ENCODE data around the gene LMOD1. TPM values are rescaled to one million over a fixed set of nuclear protein-coding genes. Genes with fewer than 3 reads are reported as not detected.

Gene LMOD1
- polyA plus RNA-seq, 2 donors = 30.2 to 60.4 TPM

- 24% methylated on average over 33 of the region's 33 CpGs for WGBS, 2 donors
- Histone ChIP-seq H3K4me1 (ENCODE audit: control insufficient read depth in 2 of 2, insufficient read depth in 2 of 2, low read length in 1 of 2) (peaks cover 6 to 11% of the 10 kb centered on the region in 2 donors), H3K27ac (ENCODE audit: low read depth in 2 of 2, low read length in 1 of 2) (peak overlapping the region in 1 of 2 donors; percentile 22), H3K9me3 (ENCODE audit: control insufficient read depth in 2 of 2, insufficient read depth in 1 of 2, low read depth in 1 of 2, low read length in 1 of 2) (no peaks in the 10 kb centered on the region), H3K4me3 (ENCODE audit: low read depth in 1 of 2, low read length in 2 of 2) (peak overlapping the region; percentile 48 to 50), H3K27me3 (ENCODE audit: control insufficient read depth in 1 of 2, insufficient read depth in 2 of 2, low read length in 2 of 2) (no peaks in the 10 kb centered on the region), H3K36me3 (ENCODE audit: control insufficient read depth in 2 of 2, insufficient read depth in 2 of 2, low read length in 1 of 2) (no peaks in the 10 kb centered on the region)
These were observed 57.0 kb downstream of the LMOD1 start for GRCh38 chr1:201889090-201889968.

GRCh38 chr1:201888282-201889089, 57.9 kb downstream of the LMOD1 start, which contains the start of gene SHISA4:
Gene SHISA4 (plus strand): TSS chr1:201888898. CDS start chr1:201888995, 97 bp downstream.
- no peaks in the 10 kb centered on the region for H3K9me3 ChIP-seq (ENCODE audit: control insufficient read depth in 2 of 2, insufficient read depth in 1 of 2, low read depth in 1 of 2, low read length in 1 of 2)
- 5 to 10% methylated on average over 35 to 49 of the region's 49 CpGs for WGBS, 2 donors
- H3K4me1 ChIP-seq (ENCODE audit: control insufficient read depth in 2 of 2, insufficient read depth in 2 of 2, low read length in 1 of 2) = peaks cover 8 to 14% of the 10 kb centered on the region in 2 donors
- H3K36me3 ChIP-seq (ENCODE audit: control insufficient read depth in 2 of 2, insufficient read depth in 2 of 2, low read length in 1 of 2) = no peaks in the 10 kb centered on the region
- no peaks in the 10 kb centered on the region for H3K27me3 ChIP-seq (ENCODE audit: control insufficient read depth in 1 of 2, insufficient read depth in 2 of 2, low read length in 2 of 2)
- peak within 1 kb of the TSS; percentile 48 to 50 for H3K4me3 ChIP-seq (ENCODE audit: low read depth in 1 of 2, low read length in 2 of 2)
- peak within 1 kb of the TSS in 1 of 2 donors; percentile 22 for H3K27ac ChIP-seq (ENCODE audit: low read depth in 2 of 2, low read length in 1 of 2)

- Histone ChIP-seq H3K4me3 (ENCODE audit: low read depth in 1 of 2, low read length in 2 of 2) (no peak overlapping the region), H3K27me3 (ENCODE audit: control insufficient read depth in 1 of 2, insufficient read depth in 2 of 2, low read length in 2 of 2) (no peaks in the 10 kb centered on the region), H3K9me3 (ENCODE audit: control insufficient read depth in 2 of 2, insufficient read depth in 1 of 2, low read depth in 1 of 2, low read length in 1 of 2) (no peaks in the 10 kb centered on the region), H3K4me1 (ENCODE audit: control insufficient read depth in 2 of 2, insufficient read depth in 2 of 2, low read length in 1 of 2) (peaks cover 12 to 16% of the 10 kb centered on the region in 2 donors), H3K27ac (ENCODE audit: low read depth in 2 of 2, low read length in 1 of 2) (no peak overlapping the region), H3K36me3 (ENCODE audit: control insufficient read depth in 2 of 2, insufficient read depth in 2 of 2, low read length in 1 of 2) (no peaks in the 10 kb centered on the region)
- WGBS, 2 donors = 87 to 89% methylated on average over 5 of the region's 5 CpGs
These were observed 59.1 kb downstream of the LMOD1 start for GRCh38 chr1:201887116-201887866.

- no peaks in the 10 kb centered on the region for H3K36me3 ChIP-seq (ENCODE audit: control insufficient read depth in 2 of 2, insufficient read depth in 2 of 2, low read length in 1 of 2)
- no peaks in the 10 kb centered on the region for H3K27me3 ChIP-seq (ENCODE audit: control insufficient read depth in 1 of 2, insufficient read depth in 2 of 2, low read length in 2 of 2)
- 71 to 81% methylated on average over 9 of the region's 9 CpGs for WGBS, 2 donors
- no peak overlapping the region for H3K27ac ChIP-seq (ENCODE audit: low read depth in 2 of 2, low read length in 1 of 2)
- H3K9me3 ChIP-seq (ENCODE audit: control insufficient read depth in 2 of 2, insufficient read depth in 1 of 2, low read depth in 1 of 2, low read length in 1 of 2) = no peaks in the 10 kb centered on the region
- peaks cover 12 to 16% of the 10 kb centered on the region in 2 donors for H3K4me1 ChIP-seq (ENCODE audit: control insufficient read depth in 2 of 2, insufficient read depth in 2 of 2, low read length in 1 of 2)
- H3K4me3 ChIP-seq (ENCODE audit: low read depth in 1 of 2, low read length in 2 of 2) = no peak overlapping the region
These were observed 60.1 kb downstream of the LMOD1 start for GRCh38 chr1:201886103-201886885.

- Histone ChIP-seq H3K4me1 (ENCODE audit: control insufficient read depth in 2 of 2, insufficient read depth in 2 of 2, low read length in 1 of 2) (peaks cover 12 to 16% of the 10 kb centered on the region in 2 donors), H3K27ac (ENCODE audit: low read depth in 2 of 2, low read length in 1 of 2) (peak overlapping the region in 1 of 2 donors; percentile 33), H3K36me3 (ENCODE audit: control insufficient read depth in 2 of 2, insufficient read depth in 2 of 2, low read length in 1 of 2) (no peaks in the 10 kb centered on the region), H3K4me3 (ENCODE audit: low read depth in 1 of 2, low read length in 2 of 2) (no peak overlapping the region), H3K27me3 (ENCODE audit: control insufficient read depth in 1 of 2, insufficient read depth in 2 of 2, low read length in 2 of 2) (no peaks in the 10 kb centered on the region), H3K9me3 (ENCODE audit: control insufficient read depth in 2 of 2, insufficient read depth in 1 of 2, low read depth in 1 of 2, low read length in 1 of 2) (no peaks in the 10 kb centered on the region)
- 61 to 71% methylated on average over 6 of the region's 6 CpGs for WGBS, 2 donors
These were observed 60.7 kb downstream of the LMOD1 start for GRCh38 chr1:201885531-201886075.

GRCh38 chr1:201884425-201884824, 61.9 kb downstream of the LMOD1 start:
- H3K36me3 ChIP-seq (ENCODE audit: control insufficient read depth in 2 of 2, insufficient read depth in 2 of 2, low read length in 1 of 2) = no peaks in the 10 kb centered on the region
- no peak overlapping the region for H3K4me3 ChIP-seq (ENCODE audit: low read depth in 1 of 2, low read length in 2 of 2)
- 50 to 57% methylated on average over 1 of the region's 1 CpG for WGBS, 2 donors
- H3K27me3 ChIP-seq (ENCODE audit: control insufficient read depth in 1 of 2, insufficient read depth in 2 of 2, low read length in 2 of 2) = no peaks in the 10 kb centered on the region
- H3K27ac ChIP-seq (ENCODE audit: low read depth in 2 of 2, low read length in 1 of 2) = peak overlapping the region in 1 of 2 donors; percentile 63
- H3K9me3 ChIP-seq (ENCODE audit: control insufficient read depth in 2 of 2, insufficient read depth in 1 of 2, low read depth in 1 of 2, low read length in 1 of 2) = no peaks in the 10 kb centered on the region
- H3K4me1 ChIP-seq (ENCODE audit: control insufficient read depth in 2 of 2, insufficient read depth in 2 of 2, low read length in 1 of 2) = peaks cover 11 to 16% of the 10 kb centered on the region in 2 donors

- WGBS, 2 donors = 15 to 17% methylated on average over 7 of the region's 7 CpGs
- H3K4me3 ChIP-seq (ENCODE audit: low read depth in 1 of 2, low read length in 2 of 2) = no peak overlapping the region
- H3K9me3 ChIP-seq (ENCODE audit: control insufficient read depth in 2 of 2, insufficient read depth in 1 of 2, low read depth in 1 of 2, low read length in 1 of 2) = no peaks in the 10 kb centered on the region
- H3K4me1 ChIP-seq (ENCODE audit: control insufficient read depth in 2 of 2, insufficient read depth in 2 of 2, low read length in 1 of 2) = peaks cover 9 to 13% of the 10 kb centered on the region in 2 donors
- no peaks in the 10 kb centered on the region for H3K27me3 ChIP-seq (ENCODE audit: control insufficient read depth in 1 of 2, insufficient read depth in 2 of 2, low read length in 2 of 2)
- H3K36me3 ChIP-seq (ENCODE audit: control insufficient read depth in 2 of 2, insufficient read depth in 2 of 2, low read length in 1 of 2) = no peaks in the 10 kb centered on the region
- H3K27ac ChIP-seq (ENCODE audit: low read depth in 2 of 2, low read length in 1 of 2) = peak overlapping the region; percentile 29 to 75
These were observed 62.6 kb downstream of the LMOD1 start for GRCh38 chr1:201883786-201884185.

- H3K4me1 ChIP-seq (ENCODE audit: control insufficient read depth in 2 of 2, insufficient read depth in 2 of 2, low read length in 1 of 2) = peaks cover 9 to 13% of the 10 kb centered on the region in 2 donors
- peak overlapping the region in 1 of 2 donors; percentile 66 for H3K27ac ChIP-seq (ENCODE audit: low read depth in 2 of 2, low read length in 1 of 2)
- no peaks in the 10 kb centered on the region for H3K27me3 ChIP-seq (ENCODE audit: control insufficient read depth in 1 of 2, insufficient read depth in 2 of 2, low read length in 2 of 2)
- no peaks in the 10 kb centered on the region for H3K9me3 ChIP-seq (ENCODE audit: control insufficient read depth in 2 of 2, insufficient read depth in 1 of 2, low read depth in 1 of 2, low read length in 1 of 2)
- WGBS, 2 donors = 76 to 77% methylated on average over 3 of the region's 3 CpGs
- no peak overlapping the region for H3K4me3 ChIP-seq (ENCODE audit: low read depth in 1 of 2, low read length in 2 of 2)
- no peaks in the 10 kb centered on the region for H3K36me3 ChIP-seq (ENCODE audit: control insufficient read depth in 2 of 2, insufficient read depth in 2 of 2, low read length in 1 of 2)
These were observed 63.1 kb downstream of the LMOD1 start for GRCh38 chr1:201883266-201883665.

Data from esophagus (tissue), 2 donors.